A673 (cell line): ENCODE data around the gene SLC26A6.

ENCODE experiments used
- EZH2 ChIP-seq: fragments of 200-600 bp; sonication (generic); IDR thresholded peaks from 2 replicates; pipeline ENCODE4 v1.6.1; 2017; ENCODE audit warnings: borderline replicate concordance, low read depth, mild to moderate bottlenecking, mixed read lengths, antibody characterized with exemption, low read length; ENCODE audit not compliant: poor library complexity, severe bottlenecking
- TF ChIP-seq, protein P1 (sequence below): fragments of 300-800, 200-600 bp; sonication (generic); conservative IDR thresholded peaks from 2 replicates; pipeline ENCODE4 v1.5.1; 2017; ENCODE audit warnings: low read depth, mild to moderate bottlenecking, antibody characterized with exemption, low read length, moderate library complexity, mixed read lengths

DNA sequence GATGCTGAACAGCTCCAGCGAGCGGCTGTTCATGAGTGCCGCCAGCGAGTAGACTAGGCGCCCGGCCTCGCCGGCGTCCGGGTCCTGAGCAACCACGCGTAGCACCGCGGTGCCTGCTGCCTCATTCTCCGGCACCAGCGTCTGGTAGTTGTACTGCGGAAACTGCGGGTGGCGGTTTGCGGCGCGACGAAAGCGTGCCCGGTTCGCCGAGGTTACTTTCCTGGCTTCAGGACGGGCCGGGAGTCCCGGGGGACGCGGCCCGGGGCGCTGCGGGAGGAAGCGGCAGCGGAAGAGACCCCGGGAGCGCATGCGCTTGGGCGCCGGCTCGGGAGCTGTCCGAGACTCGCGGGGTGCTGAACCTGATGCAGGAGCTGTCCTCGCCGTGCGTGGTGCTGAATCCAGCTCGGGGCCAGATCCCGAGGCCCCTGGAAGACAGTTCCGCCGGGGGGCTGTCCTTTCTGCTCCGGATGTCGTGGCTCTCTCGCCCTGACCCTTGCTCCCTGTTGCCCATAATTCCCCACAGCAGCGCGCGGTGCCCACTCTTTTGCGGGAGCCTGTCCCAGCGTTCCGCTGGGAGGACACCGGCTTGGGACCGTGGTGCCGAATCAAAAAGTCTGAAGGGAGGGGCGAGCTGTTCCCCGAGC lies 26.4 kb upstream of the SLC26A6 start:
- no peak for TF ChIP-seq EZH2
- TF ChIP-seq, protein P1, sequence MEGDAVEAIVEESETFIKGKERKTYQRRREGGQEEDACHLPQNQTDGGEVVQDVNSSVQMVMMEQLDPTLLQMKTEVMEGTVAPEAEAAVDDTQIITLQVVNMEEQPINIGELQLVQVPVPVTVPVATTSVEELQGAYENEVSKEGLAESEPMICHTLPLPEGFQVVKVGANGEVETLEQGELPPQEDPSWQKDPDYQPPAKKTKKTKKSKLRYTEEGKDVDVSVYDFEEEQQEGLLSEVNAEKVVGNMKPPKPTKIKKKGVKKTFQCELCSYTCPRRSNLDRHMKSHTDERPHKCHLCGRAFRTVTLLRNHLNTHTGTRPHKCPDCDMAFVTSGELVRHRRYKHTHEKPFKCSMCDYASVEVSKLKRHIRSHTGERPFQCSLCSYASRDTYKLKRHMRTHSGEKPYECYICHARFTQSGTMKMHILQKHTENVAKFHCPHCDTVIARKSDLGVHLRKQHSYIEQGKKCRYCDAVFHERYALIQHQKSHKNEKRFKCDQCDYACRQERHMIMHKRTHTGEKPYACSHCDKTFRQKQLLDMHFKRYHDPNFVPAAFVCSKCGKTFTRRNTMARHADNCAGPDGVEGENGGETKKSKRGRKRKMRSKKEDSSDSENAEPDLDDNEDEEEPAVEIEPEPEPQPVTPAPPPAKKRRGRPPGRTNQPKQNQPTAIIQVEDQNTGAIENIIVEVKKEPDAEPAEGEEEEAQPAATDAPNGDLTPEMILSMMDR, result no peak
